Measurements from ENCODE around the gene LRRC27. TPM values are rescaled to one million over a fixed set of nuclear protein-coding genes. Genes with fewer than 3 reads are reported as not detected.

LRRC27 gene
- total and polyA plus RNA-seq, 2 donors (not counting 1 experiment from before 2014, with no cell fraction given), result 23.6 to 25.6 TPM

DNA sequence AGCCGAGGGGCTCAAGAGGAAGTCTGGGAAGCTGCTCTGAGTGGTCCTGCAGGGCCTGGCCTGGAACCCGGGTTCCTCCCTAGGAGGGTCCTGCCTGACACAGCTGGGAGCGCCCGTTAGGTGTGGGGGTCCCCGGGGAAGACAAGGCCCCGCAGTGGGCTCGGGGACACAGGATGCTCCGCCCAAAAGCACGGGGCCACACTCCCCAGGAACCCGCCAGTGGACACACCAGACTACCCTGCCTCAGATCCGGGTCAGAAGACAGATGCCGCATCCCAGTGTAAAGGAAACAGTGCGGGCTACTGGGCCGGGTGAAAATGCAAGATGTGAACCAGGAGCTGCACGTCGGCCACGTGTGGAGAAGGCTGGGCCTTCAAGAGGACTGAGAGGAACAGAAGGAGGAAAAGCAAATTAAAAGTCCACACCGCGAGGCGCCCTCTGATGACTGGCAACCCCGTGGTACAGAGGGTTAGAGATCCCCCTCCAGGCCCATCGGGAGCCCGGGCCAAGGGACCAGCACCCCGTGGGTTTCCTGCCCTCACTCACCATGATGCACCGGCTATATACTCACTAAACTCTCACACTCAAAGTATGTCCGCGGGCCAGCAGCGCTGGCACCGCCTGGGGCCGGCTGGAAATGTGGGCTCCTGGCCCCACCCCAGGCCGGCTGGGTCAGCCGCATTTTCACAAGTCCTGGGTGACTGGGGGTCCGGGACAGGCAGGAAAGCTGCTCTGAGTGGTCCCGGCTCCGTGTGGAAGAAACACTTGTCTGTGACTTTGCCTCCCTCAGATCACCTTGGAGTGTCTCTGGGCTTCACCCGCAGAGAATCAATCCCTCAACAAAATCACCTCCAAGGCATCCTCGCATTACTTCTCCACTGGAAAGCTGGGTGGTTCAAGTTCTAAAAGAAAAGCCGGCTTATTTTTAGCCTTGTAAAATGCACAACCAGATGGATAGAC, 30.3 kb upstream of the LRRC27 start:
- Histone ChIP-seq H3K9me3 (ENCODE audit: control extremely low read depth in 1 of 3, control insufficient read depth in 2 of 3, insufficient read depth in 1 of 3, low read length in 2 of 3) (peaks cover 0 to 2% (median 0%) of the 10 kb centered on the region in 3 donors), H3K4me3 (ENCODE audit: control extremely low read depth in 1 of 5, extremely low read depth in 1 of 5, insufficient read depth in 1 of 5, low read depth in 2 of 5, low read length in 4 of 5) (no peak overlapping the region), H3K4me1 (ENCODE audit: control insufficient read depth in 2 of 2, insufficient read depth in 2 of 2, low read length in 2 of 2) (peaks cover 8 to 12% of the 10 kb centered on the region in 2 donors), H3K27ac (ENCODE audit: low read length in 2 of 2) (no peak overlapping the region), H3K27me3 (replicated peaks in 1 of 4; ENCODE audit: control extremely low read depth in 1 of 4, control insufficient read depth in 3 of 4, insufficient read depth in 4 of 4, low read length in 3 of 4) (peaks cover 0 to 20% (median 8%) of the 10 kb centered on the region in 4 experiments), H3K4me2 (replicated peaks; ENCODE audit: low read depth, low read length, poor library complexity, severe bottlenecking) (no peak overlapping the region), H4K20me1 (ENCODE audit: control insufficient read depth, insufficient read depth, low read length, poor library complexity, severe bottlenecking) (no peaks in the 10 kb centered on the region), H3K36me3 (replicated peaks in 1 of 2; ENCODE audit: control extremely low read depth in 1 of 2, control insufficient read depth in 1 of 2, extremely low read depth in 1 of 2, insufficient read depth in 2 of 2, low read length in 1 of 2) (no peaks in the 10 kb centered on the region), H3K79me2 (ENCODE audit: control insufficient read depth, insufficient read depth, low read length) (no peaks in the 10 kb centered on the region), H2AFZ (ENCODE audit: insufficient read depth, low read depth, low read length, poor library complexity, severe bottlenecking) (no peak overlapping the region), H3K9ac (ENCODE audit: low read length) (no peak overlapping the region)
- ChIA-PET POLR2A (no interaction called here), CTCF (no interaction called here)
- intact Hi-C loops (cut with micrococcal nuclease), result no loop called here
- TF ChIP-seq, protein P1, sequence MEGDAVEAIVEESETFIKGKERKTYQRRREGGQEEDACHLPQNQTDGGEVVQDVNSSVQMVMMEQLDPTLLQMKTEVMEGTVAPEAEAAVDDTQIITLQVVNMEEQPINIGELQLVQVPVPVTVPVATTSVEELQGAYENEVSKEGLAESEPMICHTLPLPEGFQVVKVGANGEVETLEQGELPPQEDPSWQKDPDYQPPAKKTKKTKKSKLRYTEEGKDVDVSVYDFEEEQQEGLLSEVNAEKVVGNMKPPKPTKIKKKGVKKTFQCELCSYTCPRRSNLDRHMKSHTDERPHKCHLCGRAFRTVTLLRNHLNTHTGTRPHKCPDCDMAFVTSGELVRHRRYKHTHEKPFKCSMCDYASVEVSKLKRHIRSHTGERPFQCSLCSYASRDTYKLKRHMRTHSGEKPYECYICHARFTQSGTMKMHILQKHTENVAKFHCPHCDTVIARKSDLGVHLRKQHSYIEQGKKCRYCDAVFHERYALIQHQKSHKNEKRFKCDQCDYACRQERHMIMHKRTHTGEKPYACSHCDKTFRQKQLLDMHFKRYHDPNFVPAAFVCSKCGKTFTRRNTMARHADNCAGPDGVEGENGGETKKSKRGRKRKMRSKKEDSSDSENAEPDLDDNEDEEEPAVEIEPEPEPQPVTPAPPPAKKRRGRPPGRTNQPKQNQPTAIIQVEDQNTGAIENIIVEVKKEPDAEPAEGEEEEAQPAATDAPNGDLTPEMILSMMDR (IDR thresholded peaks at IDR 0.05), result no peak
- TF ChIP-seq EZH2 (IDR thresholded peaks at IDR 0.05; ENCODE audit: borderline replicate concordance, insufficient read depth, low read depth, low read length, poor library complexity, severe bottlenecking), result no peak
- 90% methylated on average over 38 of the region's 38 CpGs for WGBS (ENCODE audit: insufficient coverage)
- DNase-seq, result no peak
- H3K4me3 Mint-ChIP-seq, result no peak overlapping the region
- no peak for ATAC-seq (ENCODE audit: low read depth)
- H3K4me1 Mint-ChIP-seq, result peaks cover 10% of the 10 kb centered on the region
- H3K9me3 Mint-ChIP-seq (ENCODE audit: insufficient read depth), result no peaks in the 10 kb centered on the region
- peaks cover 18% of the 10 kb centered on the region for H3K27me3 Mint-ChIP-seq
- no peak overlapping the region for H3K27ac Mint-ChIP-seq
